HG03025 (cell line): ENCODE results near the gene CDR2L.
"Not testable (repeated sequence)": the region's sequence is repeated elsewhere in the genome, so short reads cannot be mapped to it uniquely, and the experiment has no call there.

ENCODE experiments used
- ATAC-seq: cut with Tn5 transposase; IDR thresholded peaks from one replicate; pipeline ENCODE4 v1.9.1; 2021; ENCODE audit warnings: mild to moderate bottlenecking, moderate library complexity; ENCODE audit not compliant: unreplicated experiment, low FRiP score

Gene CDR2L

DNA sequence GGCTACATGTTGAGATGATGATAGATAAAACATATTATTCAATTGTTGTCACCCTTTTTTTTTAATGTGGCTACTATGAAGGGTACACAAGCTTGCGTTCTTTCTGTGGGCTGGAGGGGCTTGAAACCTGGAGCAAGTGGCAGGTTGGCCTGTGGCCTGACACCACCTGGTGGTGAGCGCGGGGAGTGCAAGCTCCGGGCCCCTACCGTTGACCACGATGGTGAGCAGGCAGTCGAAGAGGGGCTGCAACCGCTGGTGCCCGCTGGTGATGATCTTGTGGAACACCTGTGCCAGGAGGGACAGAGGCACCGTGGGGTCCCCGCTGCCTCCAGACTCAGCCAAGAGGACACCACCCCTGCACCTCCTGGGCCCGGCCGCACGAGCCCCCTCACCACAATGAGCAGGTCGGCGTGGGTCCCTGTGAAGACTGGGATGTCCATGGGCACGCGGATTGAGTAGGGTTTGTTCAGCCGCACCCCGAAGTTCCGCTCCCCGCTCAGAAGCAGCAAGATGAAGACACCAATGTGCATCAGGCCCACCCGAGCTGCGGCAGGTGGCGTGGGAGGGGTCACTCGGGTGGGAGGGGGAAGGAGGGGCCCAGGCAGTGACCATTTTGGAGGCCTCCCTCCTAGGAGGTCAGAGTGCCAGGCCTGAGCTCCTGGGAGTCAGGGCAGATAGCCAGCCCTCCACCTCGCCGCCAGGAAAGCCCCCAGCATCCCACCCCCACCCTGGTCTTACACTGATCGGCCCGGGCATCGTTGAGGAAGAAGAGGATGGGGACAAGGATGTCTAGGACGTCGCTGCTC is 29.3 kb upstream of the CDR2L start:
- no peak for ATAC-seq

DNA sequence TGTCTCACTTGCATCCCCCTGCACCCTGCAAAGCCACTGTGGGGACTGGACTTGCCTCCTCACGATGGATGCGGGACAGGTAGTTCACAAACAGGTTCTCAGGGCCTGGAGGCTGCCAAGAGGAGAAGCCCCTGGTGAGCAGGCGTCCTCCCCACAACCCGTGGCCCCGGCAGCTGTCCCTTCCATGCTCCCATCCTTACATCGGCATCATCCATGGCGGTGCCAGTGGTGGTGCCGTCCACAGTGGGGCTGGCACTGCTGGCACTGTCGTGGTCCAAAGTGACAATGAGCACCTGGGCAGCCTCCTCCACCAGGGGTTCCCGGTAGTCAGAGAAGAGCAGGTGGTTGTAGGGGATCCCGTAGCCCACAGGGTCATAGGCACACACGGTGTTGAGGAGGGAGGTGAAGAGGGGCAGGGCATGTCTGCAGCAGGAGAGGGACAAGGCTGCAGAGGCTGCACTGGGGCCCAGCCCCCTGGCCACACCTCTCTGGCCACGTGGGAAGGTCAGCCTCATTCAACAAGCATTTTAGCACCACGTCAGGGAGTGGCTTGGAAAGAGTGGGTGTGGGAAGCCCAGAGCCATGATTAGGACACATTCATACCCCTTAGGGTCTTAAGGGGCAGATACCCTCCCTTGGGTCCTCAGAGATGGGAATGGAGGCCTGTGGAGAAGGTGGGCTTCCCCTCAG is 27.5 kb upstream of the CDR2L start:
- no peak for ATAC-seq

DNA sequence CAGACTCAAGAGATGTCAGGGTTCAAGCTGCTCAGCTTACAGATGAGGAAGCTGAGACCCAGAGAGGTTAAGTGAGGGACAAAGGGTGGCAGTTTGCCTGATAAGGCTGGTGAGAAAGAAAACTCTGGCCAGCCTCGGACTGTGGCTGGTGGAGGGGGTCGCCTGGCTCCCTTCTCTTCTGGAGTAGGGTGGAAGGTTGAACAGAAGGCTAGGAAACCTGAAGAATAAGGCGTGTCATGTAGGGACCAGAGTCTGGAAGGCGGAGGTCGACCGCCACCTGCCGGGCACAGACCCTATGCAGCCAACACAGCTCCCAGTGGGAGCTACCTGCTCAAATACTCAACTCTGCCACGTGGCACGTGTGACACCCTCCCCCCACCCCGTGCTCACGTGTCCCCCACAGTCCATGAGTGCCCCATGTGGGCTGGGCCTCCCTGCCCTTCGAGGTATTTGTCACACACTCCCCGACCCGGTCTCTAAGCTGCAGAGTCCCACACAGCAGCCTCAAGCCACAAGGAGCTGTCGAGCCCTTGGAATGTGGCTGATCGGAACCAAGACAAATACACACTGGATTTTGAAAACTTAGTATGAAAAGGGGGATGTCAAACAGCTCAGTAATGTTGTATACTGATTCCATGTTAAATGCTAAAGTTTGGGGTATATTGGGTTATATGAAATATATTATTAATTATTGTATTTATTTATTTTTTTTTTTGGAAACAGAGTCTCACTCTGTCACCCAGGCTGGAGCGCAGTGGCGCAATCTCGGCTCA is 26.7 kb upstream of the CDR2L start:
- ATAC-seq: no peak

DNA sequence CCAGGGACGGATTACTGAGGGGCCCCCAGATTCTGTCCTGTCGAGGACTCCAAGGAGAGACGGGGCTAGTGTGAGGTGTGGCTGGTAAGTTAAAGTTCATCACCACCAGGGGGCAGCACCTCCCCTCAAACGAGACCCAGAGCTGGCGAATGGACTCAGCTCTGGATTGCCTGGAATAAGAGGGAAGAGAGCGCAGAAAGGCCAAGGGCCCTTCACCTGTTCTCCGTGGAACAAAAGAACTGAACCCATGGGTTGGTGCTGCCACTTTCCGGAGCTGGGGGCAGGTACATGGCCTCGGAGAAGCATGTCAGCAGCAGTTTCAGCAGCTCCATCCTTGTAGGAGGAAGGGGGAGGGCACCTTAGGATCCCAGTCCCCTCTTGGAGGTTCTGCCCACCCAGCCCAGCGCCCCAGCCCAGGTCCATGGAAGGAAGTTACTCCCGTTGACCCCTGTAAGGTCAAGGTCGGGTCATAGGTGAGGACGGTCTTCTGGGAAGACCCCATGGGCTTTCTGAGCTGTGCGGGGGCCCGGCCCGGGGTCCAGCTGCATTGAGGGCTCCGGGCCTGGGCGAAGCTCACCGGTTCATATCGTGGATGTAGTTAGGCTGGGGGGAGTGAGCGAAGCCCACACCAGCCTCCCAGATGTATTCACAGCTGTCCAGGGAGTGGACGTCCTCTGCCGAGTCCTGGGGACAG is 25.6 kb upstream of the CDR2L start:
- ATAC-seq: no peak

DNA sequence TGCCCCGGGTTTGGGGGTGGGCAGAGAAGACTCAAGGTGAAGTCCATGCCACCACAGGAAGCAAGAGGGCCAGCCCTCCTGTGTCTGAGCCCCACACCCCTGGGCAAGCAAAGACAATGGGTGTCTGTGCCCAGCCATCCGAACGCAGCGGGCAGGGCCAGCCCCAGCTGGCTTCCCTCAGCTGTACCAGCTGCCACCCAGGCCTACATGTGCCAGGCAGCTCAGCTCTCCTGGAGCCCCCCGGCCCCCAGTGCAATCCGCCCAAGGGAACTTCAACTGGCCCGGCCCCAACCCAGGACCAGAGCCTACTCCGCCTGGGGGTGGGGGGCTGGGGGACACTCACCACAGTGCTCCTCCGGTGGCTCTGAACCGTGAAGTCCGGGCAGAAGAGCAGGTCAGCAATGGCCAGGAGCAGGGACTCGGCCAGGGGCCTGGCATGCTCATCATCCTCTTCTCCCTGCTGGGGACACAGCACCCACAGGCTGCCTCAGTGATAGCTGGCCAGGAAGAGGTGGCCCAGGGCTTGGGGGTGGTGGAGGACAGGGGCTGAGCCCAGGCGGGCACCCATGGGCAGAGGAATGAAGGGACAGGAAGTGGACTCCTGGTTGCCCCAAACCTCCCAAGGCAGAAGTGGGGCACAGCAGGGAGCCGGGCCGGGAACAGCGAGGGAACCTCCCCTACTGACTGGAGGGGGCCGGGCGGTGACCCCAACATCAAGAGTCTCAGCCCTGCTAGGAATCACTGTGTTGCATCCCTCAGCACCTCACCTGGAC is 24.6 kb upstream of the CDR2L start:
- no peak for ATAC-seq

DNA sequence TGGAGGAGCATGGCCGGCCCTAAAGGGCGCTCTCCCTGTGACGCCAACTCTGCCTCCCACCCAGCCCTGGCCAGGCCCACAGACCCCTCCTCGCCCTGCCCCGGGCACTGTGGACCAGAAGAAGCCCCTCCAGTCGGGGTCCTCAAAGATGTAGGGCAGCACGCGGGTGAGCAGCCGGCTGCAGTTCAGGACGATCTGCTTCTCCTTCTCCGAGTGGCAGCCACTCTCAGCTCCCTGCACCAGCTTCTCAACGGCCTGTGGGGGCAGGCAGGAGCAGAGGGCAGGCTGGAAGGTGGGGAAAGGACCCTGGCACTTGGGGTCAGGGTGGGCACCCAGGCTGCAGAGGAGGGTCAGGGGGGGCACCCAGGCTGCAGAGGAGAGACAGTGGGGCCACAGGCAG is 23.8 kb upstream of the CDR2L start:
- no peak for ATAC-seq

DNA sequence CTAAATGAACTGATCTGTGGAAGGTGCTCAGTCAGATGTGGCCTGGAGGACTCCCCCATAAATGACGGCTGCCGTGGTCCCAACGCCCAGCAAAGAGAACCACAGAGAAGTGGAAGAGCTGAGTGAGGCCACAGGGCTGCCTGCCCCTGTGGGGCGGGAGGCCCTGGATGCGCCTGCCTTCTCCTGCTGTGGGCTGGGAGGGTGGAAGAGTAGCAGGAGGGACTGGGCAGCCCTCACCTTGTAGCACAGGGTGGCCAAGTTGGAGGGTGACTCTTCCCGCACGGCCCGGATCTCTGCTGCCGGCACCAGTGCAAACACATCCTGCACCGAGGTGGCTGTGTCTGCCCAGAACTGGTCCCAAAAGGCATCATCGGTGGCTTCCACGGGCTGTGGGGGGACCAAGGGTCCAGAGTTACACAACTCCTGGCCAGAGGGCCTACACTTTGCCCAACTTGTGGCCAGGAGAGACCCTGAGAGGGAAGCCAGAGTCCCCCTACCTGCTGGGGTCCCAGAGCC is 23.1 kb upstream of the CDR2L start:
- ATAC-seq: no peak

DNA sequence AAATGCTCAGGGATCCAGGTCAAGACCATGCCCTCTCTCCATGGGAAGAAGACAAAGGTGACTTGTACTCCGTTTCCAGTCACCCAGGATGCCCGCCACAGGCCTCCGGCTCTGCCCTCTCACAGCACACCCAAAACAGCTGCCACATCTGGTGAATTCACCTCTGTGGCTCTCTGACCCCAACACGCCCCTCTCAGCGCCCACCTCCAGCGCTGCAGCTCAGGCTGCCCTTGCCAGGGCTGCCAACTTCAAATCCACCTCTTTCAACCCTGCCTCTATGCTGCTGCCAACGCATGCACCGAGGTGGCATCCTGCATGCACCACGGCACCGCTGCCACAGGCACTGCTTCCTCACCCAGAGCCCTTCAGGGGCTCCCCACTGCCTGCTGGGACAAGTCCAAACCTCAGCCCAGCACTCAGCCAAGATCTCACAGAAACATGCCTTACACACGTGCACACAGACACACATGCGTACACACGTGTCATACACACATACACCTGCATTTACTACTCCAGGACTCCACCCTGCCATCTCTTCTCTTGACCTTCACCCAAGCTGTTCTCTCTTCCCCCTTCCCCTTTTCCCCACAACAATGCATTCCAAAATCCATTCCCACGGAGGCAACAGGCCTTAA is 22.3 kb upstream of the CDR2L start:
- ATAC-seq: no peak

DNA sequence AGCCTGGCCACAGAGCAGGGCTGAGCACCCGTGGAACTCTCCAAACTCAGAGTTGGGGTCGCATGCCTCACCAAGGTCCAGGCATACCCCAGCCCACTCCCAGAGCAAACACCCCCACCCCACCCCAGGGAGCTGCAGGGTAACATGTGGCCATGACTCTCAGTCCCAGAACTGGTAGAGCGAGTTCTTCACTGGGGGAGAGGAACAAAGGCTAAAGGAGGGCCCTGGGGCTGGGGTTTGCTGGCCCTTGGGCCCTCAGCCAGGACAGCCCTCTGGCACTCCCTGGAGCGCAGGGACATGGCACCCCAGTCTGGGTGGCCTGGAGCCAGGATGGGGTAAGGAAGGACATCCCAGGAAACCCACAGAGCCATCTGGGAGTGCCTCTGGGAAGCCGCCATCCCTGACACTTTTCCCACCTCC is 19.1 kb upstream of the CDR2L start:
- no peak for ATAC-seq

DNA sequence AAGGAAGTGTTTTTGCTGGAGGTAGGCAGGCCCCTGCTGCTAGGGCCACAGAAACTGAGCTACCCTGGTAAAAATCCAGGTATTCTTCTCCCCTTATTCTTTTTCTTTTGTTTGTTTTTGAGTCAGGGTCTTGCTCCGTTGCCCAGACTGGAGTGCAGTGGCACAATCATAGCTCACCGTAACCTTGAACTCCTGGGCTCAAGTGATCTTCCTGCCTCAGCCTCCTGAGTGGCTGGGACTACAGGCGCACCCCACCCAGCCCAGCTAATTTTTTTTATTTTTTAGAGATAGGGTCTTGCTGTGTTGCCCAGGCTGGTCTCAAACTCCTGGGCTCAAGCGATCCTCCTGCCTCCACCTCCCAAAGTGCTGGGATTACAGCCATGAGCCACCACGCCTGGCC is 17.9 kb upstream of the CDR2L start:
- ATAC-seq: not testable (repeated sequence)

DNA sequence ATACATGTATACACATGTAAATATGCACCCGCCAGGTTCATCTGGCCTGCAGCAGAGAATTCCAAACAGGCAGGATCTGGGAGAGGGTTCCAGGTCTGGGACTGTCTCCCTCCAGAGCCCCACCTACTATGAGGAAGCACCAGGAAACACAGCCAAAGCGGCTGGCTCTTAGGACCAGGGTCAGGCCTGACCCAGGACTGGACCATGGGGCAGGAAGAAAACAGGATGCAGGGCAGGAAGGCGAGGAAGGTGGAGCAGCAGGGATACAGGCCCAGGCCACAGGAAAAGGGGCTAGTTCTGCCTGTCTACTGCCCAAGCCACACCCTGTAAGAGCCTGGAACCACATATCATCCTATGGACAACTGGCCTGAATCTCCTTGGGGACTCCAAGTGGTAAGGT is 17.0 kb upstream of the CDR2L start:
- ATAC-seq: no peak

DNA sequence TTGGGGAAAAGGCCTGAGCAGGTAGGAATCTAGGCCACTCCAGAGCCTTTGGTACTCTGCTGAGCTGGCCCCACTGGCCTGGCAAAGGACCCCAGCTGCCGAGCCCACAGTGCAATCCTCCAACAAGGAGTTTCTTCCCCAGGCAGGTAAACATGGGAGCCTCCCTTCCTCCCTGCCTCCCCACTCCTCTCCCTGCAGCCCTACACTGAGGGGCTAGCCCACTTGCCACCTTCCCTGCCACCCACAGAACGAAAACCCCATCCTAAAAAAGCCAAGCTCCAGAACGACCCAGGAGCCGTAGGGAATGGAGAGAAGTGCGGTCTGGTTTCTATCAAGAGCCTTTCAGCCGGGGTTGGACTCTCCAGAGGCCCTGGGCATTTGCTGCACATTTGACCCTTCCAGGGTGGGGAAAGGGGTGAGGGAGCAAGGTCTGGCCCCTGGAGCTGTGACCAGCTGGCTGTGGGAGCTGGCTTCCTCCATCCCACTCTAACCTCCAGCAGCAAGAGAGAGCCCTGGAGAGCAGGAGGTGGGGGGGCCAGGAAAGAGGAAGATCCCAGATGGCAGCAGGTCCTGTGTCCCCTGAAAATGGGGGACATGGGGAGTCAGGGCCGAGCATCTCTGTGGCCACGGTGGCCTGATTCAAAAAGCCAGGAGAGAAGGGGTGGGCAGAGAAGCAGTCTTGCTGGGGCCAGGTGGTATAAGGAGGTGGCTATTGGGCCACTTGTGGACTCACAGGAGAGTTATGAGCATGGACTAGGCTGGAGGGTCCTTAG is 16.2 kb upstream of the CDR2L start:
- no peak for ATAC-seq

DNA sequence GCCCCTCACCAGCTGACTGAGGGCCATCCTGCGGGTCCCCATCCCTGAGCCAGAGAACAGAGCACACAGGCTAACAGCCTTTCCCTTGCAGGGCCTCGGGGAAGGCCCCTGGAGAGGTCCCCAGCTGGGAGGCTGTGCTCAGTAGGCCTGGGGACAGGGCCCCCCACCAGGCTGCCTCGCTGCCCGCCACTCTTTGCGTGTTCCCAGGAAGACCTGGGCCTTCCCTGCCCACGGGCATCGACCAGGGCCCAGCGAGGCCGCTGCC is 15.7 kb upstream of the CDR2L start:
- ATAC-seq: no peak

DNA sequence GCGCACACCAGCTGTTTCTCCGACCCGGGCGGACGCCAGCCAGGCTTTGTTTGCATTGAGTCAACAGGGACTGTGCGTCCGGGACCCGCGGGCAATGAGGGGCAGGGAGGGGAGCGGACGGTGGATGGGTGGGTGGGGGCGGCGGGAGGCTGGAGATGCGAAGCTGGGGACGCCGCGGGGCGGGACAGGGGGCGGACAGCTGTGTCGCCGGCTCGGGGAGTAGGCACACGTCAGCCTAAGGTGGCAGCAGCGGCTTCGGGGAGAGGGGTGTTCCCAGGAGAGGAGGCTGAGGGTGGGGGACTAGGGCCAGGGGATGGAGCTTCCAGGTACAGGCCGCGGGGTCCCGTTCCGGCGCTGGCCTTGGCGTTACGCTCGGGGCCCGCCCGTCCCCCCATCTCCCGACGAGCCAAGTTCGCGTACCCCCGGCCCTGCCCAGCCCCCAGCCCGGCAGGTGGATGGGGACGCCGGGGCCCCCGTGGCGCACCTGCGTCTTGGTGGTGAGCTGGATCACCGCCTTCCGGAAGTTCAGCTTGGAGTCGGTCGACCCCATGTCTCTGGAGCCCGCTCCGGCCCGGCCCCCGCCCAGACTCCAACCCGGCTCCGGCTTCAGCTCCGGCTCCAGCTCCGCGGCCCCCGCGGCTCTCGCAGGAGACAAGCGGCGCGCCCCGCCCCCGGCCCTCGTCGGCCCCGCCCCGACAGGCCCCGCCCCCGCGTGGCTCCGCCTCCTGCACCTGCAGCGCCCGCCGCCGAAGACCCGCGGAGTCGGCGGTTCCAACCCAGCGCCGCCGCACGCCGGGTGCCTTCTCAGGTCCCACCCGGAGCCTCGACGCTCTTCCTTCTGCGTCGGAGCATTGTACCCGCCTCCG is 15.1 kb upstream of the CDR2L start, which contains the start of gene HID1:
Gene HID1 (minus strand): TSS at position 653 of the 866 bp plus-strand sequence. CDS start 103 bp downstream, at position 550.
- no peak for ATAC-seq

DNA sequence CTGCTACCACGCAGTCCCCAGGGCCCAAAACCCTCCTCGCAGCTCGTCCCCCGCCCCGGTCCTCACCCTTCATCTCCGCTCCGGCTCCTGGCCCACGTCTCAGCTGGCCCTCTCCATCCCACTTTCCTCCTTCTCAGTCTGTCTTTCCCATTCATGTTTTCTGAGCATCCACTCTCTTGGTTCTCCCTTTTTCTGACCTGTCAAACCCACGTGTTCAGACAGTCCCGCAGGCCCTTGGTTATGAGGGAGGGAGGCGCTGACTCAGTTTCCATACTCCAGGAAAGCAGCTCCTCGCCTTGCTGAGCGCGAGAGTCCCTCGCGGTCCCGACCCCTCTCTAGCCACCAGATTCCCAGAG is 14.5 kb upstream of the CDR2L start:
- ATAC-seq: no peak

DNA sequence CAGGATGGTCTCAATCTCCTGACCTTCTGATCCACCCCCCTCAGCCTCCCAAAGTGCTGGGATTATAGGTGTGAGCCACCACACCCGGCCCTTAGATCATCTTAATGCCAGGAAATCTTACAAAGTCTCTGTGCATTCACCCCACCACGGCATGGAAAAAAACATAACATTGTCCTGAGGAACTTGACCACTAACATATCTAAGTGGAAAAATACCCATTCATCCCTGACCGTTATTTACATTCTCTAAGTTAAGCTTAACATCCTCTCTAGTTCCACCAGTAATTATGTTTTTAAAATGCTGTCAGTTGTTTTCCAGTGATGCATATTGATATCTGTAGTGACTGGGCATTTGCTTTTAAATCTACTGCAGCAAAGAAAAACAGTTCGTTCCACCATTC is 11.5 kb upstream of the CDR2L start:
- ATAC-seq: no peak

DNA sequence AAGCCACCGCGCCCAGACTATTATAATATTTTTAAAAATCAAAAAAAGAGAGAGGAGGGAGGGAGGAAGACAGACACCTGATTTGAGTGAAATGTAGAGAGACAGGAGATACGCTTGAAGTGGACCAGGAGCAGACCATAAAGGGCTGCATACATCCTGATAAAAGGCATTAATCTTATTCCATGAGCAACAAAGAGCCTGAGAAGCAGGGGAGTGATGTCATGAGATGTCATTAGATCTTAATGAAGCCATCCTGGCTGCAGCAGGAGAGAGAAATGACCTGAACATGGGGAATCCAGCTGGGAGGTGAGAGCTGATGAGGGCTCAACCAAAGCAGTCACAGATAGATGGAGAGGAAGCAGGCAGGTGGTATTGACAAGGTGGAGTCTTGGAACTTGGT is 9.6 kb upstream of the CDR2L start:
- ATAC-seq: no peak

DNA sequence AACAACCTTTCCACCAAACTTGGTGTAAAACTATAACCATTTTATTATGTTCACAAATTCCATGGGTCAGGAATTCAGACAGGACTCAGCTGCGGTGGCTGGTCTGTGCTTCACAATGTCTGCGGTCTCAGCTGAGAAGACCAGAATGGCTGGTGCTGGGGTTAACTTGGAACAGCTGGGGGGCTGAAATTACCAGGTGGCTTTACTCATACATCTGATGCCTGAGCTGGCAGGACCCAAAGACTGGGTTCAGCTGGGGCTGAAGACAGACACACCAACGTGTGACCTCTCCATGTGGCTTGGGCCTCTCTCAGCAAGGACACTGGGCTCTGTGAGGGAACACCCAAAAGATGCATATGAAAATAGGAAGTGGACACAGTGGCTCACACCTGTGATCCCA is 9.2 kb upstream of the CDR2L start:
- ATAC-seq: no peak
